ENCODE data around the gene NUAK1.

NUAK1 gene

DNA sequence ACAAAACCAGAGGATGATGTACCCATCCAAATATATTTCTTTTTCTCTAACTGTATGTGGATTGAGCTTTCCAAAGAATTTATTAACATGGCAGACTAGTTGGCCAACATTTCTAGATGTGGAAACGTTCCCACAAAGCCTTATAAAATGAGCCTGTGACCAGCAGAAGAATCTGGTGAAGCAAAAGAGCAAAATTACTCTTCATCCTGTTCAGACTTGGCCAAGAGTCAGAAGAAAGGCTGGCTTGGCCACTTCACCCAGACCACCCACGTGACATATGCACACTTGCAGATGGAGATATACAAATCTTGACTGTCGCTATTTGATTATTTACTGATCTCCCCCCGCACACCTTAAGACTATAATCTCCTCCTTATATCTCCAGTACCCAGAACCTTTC lies 96.7 kb downstream of the NUAK1 start:
- H3K4me3 ChIP-seq (ENCODE audit: control insufficient read depth, low read depth, low read length), result no peak overlapping the region
- no peak for DNase-seq (ENCODE audit: low read depth)
- TF ChIP-seq, protein P1, sequence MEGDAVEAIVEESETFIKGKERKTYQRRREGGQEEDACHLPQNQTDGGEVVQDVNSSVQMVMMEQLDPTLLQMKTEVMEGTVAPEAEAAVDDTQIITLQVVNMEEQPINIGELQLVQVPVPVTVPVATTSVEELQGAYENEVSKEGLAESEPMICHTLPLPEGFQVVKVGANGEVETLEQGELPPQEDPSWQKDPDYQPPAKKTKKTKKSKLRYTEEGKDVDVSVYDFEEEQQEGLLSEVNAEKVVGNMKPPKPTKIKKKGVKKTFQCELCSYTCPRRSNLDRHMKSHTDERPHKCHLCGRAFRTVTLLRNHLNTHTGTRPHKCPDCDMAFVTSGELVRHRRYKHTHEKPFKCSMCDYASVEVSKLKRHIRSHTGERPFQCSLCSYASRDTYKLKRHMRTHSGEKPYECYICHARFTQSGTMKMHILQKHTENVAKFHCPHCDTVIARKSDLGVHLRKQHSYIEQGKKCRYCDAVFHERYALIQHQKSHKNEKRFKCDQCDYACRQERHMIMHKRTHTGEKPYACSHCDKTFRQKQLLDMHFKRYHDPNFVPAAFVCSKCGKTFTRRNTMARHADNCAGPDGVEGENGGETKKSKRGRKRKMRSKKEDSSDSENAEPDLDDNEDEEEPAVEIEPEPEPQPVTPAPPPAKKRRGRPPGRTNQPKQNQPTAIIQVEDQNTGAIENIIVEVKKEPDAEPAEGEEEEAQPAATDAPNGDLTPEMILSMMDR (IDR thresholded peaks at IDR 0.05; ENCODE audit: control insufficient read depth, insufficient read depth, low read depth, low read length, missing control alignments), result no peak

DNA sequence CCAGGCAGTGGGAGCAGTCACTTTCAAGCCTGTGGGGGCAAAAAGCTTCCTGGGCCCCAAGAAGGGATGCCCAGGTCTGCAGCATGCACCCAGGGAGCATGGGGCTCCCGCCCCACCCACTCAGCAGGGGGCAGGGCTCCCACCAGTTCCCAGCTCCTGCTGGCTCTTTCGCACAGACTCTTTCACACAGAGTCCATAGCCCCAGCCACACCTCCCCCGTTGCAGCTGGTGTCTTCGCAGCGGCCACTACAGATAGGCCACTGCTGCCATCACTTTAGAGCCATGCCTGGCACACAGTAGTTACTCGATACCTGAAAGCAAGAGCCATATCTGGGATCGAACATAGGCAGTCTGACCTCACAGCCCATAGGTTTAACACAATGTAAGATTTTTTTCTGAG lies 98.2 kb downstream of the NUAK1 start:
- no peak for DNase-seq (ENCODE audit: low read depth)
- TF ChIP-seq, protein P1 (IDR thresholded peaks at IDR 0.05; ENCODE audit: control insufficient read depth, insufficient read depth, low read depth, low read length, missing control alignments), result no peak
- H3K4me3 ChIP-seq (ENCODE audit: control insufficient read depth, low read depth, low read length), result no peak overlapping the region

DNA sequence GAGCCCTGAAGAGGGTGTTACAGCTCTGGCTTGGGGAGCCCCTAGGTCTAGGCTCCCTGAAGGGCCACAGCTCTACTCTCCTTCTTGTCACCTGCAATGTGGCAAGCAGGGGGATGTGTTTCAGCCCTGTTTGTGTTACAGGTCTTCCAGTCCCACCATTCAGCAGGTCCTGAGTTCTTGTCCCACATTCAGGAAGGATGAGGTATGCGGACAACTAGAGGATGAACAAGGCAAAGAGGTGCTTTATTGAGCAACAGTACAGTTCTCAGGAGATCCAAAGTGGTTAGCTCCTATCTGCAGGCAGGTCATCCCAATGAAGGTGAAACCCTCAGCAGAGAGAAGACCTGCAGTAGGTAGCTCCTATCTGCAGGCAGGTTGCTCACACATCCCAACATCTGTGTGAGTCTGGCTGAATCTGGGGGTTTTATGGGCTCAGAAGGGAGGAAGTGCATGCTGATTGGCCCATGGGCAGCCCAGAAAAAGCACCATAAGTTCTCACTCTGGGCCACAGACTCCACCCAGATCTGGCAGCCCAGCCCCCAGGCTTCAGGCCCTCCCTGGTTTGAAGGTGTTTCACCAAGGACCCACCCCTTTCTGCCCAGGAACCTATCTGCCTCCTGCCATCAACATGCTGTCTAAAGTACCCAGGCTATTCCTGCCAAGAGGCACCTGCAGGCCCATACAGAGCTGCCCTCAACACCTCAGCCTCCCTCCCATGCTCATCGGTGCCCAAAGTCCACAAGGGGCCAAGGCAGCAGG lies 98.9 kb downstream of the NUAK1 start:
- TF ChIP-seq, protein P1 (IDR thresholded peaks at IDR 0.05; ENCODE audit: control insufficient read depth, insufficient read depth, low read depth, low read length, missing control alignments), result no peak
- no peak overlapping the region for H3K4me3 ChIP-seq (ENCODE audit: control insufficient read depth, low read depth, low read length)
- no peak for DNase-seq (ENCODE audit: low read depth)

DNA sequence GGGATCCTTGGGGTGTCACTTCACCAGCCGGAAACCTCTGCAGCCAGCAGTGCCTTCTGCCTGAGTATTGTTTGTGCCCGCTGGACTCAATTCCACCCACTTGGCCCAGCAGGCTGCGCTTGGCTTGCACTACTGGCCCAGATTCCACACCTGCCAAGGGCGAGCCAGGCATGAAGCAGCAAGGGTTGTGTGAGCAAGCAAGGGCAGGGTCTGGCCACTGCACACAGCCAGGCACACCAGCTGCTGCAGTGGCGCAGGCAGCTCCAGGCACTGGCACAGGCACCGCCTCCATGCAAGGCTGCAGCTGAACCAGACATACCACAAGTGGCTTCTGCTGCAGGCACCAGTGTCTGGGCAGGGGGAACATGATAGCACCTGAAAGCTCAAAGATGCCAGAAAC lies 99.5 kb downstream of the NUAK1 start:
- no peak for DNase-seq (ENCODE audit: low read depth)
- H3K4me3 ChIP-seq (ENCODE audit: control insufficient read depth, low read depth, low read length), result no peak overlapping the region
- TF ChIP-seq, protein P1 (IDR thresholded peaks at IDR 0.05; ENCODE audit: control insufficient read depth, insufficient read depth, low read depth, low read length, missing control alignments), result no peak

DNA sequence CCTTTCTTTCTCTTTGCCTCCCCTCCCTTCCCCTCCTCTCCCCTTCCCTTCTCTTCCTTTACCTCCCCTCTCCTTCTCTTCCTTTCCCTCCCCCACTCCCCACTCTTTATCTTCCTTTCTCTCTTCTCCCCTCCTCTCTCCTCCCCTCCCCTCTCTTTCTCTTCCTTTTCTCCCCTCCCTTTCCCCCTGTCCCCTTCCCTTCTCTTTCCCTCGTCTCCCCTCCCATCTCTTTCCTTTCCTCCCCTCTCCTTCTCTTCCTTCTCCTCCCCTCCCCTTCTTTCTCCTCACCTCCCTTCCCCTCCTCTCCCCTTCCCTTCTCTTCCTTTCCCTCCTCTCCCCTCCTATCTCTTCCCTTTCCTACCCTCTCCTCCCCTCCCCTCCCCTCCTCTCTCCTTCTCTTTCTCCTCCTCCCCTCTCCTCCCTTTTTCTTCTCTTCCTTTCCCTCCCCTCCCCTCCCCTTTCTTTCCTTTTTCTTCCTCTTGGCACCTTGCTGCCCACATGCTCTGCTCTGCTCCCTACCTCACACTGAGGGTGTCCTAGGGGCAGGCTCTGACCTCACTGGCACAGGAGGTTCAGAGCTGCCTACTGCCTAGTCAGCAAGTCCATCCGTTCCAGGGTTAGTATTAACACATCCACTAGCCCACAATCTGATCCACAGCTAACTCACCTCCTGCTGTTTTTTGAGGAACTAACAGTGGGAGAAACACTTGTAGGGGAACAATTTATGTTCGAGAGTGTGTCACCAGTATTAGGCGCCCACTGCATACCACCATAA lies 101.0 kb downstream of the NUAK1 start:
- H3K4me3 ChIP-seq (ENCODE audit: control insufficient read depth, low read depth, low read length), result no peak overlapping the region
- TF ChIP-seq, protein P1 (IDR thresholded peaks at IDR 0.05; ENCODE audit: control insufficient read depth, insufficient read depth, low read depth, low read length, missing control alignments), result no peak
- DNase-seq (ENCODE audit: low read depth), result no peak

DNA sequence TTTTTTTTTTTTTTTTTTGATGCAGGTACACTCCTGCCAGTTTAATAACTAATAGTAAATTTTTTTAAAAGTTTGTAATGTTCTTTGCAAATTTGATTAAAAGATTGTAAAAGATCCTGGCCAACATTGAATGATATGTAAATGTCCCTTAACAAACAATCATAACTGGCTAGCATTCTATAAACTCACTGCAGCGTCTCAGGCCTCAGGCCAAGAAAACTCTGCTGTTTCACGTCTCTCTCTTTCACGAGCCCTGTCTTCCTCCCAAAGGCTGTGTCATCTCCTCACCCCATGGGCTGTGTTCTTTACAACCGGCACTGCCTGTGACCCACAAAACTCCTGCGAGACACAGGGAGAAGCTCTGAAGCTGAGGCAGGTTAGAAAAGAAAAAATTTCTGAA lies 103.3 kb downstream of the NUAK1 start:
- DNase-seq (ENCODE audit: low read depth), result no peak
- TF ChIP-seq, protein P1 (IDR thresholded peaks at IDR 0.05; ENCODE audit: control insufficient read depth, insufficient read depth, low read depth, low read length, missing control alignments), result no peak
- no peak overlapping the region for H3K4me3 ChIP-seq (ENCODE audit: control insufficient read depth, low read depth, low read length)

Measured in AG09309 (cell line).